ENCODE data around the gene P2RX4.
"Not testable (repeated sequence)": the region's sequence is repeated elsewhere in the genome, so short reads cannot be mapped to it uniquely, and the experiment has no call there.

The P2RX4 gene

DNA sequence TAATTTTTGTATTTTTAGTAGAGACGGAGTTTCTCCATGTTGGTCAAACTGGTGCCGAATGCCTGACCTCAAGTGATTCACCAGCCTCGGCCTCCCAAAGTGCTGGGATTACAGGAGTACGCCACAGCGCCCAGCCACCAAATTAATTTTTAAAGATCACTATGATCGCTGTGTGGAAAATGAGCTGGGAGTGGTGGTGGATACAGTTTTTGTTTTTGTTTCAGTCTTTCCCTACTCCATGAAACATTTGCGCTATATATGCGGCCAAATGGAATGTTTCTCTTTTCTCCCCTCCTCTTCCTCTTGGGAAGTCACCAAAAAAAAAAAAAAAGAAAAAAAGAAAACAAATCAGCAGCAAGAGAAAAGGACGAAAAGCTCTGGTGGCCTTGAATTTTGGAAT is 20.8 kb upstream of the P2RX4 start:
- no peak for DNase-seq

DNA sequence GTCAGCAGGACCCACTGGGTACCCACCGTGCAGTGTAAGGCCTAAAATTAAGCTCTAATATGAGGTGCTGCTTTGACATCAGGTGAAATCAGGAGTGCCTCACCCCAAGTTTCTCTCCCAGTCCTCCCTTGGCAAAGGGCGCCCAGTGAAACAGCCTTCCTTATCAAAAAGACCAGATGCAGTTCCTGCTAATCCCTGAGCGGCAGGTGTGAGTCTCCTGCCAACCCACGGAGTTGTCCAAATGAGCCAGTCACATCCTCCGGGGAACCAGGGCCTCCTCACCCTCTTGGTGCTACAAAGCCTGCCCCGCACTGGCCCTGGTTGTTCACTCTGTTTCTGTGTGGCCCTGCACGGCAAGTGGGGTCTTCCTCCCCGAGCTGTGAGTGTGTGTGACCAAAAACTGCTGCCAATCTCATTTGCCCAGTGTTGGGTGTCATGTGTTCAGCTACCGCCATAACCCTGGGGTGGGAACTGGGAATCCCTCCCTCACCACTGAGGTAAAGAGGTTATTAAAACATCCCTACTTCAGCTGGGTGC is 20.2 kb upstream of the P2RX4 start:
- DNase-seq = no peak

DNA sequence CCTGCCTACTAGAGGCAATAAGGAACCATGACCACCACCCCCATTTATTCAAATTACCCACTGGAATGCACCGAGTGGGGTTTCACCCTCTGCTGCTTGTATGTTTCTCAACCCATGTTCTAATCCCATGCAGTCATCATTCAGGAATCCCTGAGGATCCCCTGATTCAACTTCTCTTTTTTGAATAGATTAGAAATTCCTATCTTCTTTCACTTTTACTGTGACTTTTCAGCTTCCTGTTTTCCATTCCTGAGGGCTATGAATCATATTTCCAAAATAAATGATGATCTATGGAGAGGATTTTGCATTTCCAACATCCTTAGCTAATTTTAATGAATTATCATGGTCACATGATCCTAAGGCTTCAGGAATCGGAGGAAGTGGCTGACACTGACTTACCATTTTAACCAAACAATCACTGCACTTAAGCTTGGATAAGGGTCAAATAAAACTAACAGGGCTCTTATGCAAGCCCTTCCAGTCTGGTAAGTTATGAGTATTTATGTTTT is 19.4 kb upstream of the P2RX4 start:
- no peak for DNase-seq

DNA sequence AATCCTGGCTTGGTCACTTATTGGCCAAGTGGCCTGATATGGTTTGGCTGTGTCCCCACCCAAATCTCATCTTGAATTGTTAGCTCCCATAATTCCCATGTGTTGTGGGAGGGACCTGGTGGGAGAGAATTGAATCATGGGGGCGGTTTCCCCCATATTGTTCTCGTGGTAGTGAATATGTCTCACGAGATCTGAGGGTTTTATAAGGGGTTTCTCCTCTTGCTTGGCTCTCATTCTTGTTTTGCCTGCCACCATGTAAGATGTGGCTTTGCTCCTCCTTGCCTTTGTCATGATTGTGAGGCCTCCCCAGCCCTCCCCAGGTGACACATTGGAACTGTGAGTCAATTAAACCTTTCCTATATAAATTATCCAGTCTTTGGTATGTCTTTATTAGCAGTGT is 18.8 kb upstream of the P2RX4 start:
- no peak for DNase-seq

DNA sequence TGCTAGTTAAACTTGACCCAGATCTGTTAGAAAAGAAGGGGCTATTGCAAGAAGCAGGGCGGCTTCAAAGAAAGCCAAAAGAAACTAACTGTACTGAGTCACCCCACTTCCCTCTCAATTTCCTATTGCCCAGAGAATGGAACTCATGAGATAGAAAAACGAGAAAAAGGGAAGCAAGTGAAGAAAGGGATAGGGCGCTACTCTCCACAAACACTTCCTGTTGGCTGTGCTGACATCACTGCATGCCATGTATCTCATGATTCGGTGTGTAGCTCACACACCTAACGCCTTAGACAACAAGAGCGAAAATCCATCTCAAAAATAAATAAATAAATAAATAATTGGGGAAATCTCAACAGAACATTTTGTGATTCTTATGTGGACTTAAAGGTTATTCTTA is 13.0 kb upstream of the P2RX4 start:
- no peak for DNase-seq

DNA sequence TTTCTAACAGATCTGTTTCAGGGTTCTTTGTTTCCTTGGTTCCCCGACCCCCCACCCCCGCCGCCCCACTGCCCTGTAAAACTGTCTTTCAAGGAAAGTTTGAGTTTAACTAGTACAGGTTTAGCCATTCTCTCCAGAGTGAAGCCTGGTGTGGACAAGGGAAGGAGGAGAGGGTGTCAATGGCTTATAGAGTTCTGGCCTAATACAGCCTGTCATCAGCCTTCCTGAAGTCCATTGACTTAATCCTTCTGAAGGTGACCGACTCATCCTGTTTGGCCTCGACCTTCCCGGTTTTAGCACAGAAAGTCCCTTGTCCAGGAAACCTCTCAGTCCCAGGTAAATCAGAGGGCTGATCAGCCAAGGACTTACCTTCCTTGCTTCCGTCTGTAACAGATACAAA is 11.0 kb upstream of the P2RX4 start:
- DNase-seq = no peak

DNA sequence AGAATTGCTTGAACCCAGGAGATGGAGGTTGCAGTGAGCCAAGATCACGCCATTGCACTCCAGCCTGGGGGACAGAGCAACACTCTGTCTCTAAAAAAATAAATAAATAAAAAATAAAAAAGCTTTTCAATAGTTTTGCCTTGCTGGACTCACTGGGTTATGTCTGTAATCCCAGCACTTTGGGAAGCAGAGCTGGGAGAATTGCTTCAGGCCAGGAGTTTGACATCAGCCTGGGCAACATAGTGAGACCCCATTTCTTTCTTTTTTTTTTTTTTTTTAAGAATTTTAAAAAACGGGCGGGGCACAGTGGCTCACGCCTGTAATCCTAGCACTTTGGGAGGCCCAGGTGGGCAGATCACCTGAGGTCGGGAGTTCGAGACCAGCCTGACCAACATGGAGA is 8.8 kb upstream of the P2RX4 start:
- not testable (repeated sequence) for DNase-seq

DNA sequence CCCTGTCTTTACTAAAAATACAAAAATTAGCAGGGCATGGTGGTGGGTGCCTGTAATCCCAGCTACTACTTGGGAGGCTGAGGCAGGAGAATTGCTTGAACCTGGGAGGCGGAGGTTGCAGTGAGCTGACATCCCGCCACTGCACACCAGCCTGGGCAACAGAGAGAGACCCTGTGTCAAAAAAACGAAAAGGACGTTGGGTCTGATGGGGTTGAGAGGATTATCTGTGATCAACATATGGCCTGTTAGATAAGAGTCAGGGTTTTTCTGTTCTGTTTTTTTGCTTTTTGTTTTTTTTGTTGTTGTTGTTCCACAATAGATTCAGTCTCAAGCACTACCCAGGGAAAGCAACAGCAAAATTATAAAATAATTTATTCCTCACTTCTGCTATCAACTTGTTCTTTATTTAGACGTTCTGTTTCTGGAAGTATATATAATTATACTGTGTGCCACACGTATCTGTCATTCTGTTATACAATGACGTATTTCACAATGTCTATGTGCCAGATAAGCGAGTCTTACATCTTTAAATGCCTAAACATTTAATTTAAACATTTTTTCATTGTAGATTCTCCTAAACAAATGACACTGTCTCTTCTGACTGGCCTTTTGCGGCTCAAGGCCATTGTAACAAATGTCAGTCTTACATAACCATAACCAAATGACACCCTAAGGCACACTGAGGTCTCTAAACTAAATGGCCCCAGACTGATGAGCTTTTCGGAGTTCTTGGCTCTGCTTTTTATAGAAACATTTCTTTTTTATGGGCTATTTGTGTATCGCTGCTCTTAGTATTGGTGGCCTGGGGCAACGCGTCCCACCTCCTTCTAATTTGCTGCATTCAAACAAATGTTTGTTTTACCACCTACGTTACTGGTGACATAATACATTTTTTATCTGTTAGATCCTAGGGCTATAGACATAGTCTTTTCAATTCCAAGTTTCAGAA is 7.2 kb upstream of the P2RX4 start:
- peak; percentile 81 for DNase-seq

DNA sequence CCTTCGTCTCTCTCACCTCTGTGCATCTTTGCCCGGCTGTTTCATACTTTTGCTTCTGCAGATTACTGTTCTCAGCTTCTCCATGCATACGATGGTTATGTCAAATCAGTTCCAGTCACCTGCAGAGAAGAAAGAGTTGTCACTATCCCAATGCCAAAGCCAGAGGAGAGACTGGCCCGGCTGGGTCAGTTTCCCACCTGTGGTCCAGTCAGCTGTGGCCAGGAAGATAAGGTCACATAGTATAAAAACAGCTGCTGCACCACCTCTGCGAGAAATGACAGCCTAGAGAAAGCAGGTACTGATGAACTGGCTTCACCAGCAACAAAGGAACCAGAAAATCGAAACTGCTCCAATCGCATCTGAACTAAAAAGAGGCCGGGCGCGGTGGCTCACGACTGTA is 6.4 kb upstream of the P2RX4 start:
- DNase-seq = peak; percentile 69

DNA sequence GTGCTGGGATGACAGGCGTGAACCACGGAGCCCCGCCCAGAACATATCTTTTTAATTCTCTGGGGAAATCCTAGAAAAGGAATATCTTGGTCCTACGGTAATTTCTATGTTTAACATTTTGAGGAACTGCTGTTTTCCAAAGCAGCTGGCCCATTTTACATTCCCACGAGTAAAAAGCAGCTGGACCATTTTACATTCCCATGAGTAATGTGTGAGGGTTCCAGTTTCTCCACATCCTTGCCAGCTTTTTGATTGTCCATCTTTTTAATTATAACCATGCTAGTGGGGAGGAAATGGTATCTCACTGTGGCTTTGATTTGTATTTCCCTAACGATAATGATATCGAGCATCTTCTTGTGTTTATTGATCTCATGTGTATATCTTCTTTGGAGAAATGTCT is 4.4 kb upstream of the P2RX4 start:
- no peak for DNase-seq

DNA sequence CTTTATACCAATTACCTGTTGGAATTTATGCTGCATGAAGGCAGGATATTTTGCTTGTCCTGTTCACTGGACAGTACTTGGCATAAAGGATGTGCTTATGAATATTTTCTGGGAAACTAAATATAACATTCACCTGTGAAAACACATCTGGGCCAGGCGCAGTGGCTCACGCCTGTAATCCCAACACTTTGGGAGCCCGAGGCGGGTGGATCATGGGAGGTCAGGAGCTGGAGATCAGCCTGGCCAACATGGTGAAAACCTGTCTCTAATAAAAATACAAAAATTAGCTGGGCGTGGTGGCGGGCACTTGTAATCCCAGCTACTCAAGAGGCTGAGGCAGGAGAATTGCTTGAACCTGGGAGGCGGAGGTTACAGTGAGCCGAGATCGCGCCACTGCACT is 1.4 kb upstream of the P2RX4 start:
- not testable (repeated sequence) for DNase-seq

DNA sequence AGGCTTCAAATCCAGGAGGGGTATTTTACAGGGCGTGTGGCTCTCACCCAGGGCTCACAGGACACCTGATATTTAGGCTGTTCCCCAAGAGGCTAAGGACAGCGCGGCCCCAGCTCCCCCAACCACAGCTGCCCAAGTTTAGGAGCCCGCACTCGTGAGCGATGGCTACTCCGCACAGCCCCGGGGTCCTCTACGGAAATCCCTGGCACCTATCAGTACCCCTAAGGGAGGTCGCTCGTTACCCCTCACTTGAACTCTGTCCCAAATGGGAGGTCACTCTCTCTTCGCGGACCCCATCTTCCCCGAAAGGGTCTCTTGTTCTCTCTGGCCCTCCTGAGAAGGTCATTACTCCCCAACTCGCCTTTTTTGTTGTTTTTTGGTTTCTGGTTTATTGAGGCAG is 708 bp upstream of the P2RX4 start:
- no peak for DNase-seq

DNA sequence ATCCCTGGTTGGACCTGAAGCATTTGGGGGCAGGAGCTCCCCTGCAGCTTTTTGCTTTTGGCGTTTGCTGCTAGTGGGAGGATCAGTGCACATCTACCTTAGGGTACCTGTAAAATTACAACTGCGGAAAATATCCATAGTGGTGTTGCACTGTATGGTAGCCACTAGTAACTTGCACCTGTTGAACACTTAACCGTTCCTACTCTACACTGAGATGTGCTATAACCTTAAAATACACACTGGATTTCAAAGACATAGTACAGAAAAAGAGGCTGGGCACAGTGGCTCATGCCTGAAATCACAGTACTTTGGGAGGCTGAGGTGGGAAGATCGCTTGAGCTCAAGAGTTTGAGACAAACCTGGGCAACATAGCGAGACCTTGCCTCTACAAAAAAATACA is 2.9 kb downstream of the P2RX4 start:
- DNase-seq = no peak

DNA sequence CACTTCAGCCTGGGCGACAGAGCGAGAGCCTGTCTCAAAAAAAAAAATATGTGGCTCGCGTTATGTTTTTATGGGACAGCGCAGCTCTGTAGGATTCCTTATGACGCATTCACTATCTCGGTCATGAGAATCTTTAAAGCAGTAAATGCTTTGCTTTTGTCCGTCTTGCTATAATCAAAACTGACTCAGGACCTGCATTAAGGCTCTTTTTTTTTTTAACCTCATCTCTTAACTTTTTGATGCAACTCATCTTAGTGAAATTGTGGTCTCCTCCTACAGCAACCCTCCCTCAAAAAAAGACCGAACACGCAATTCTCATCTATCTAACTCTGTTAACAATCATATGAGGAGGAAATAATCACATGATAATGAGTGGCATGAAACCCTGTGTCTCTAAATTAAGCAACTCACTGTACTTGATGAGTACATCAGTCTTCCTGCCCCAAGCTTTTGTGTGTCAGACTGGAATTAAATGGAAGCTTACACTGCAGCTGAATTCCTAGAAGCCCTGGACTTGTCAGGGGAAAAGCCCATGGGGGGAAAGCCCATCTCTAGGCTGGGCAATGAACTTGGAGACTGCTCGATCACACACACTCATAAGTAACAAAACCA is 4.3 kb downstream of the P2RX4 start:
- no peak for DNase-seq

DNA sequence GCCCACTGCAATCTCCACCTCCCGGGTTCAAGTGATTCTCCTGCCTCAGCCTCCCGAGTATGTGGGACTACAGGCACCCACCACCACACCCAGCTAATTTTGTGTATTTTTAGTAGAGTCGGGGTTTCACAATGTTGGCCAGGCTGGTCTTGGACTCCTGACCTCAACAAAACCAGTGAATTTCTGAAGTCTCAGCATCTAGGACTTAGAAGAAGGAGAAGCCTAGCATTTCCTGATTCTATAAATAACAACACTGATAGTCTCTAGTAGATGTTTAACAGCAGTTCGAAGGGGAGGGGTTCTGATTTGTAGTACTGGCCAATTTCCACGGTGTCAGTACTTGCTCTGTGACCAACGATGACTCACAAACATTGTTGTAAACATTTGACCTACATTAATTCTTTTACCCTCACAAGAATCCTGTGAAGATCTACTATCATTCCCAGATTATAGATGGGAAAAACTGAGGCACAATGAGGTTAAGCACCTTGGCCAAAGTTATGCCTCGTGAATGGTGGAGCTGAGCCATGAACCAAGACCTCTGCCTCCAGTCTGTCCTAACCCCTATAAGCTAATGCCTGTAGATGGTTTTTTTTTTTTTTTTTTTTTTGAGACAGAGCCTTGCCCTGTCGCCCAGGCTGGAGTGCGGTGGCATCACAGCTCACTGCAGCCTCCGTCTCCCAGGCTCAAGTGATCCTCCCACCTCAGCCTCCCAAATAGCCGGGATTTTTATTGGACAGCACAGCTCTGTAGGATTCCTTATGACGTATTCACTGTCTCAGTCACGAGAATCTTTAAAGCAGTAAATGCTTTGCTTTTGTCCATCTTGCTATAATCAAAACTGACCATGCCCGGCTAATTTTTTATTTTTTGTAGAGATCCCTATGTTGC is 5.2 kb downstream of the P2RX4 start:
- DNase-seq = no peak

DNA sequence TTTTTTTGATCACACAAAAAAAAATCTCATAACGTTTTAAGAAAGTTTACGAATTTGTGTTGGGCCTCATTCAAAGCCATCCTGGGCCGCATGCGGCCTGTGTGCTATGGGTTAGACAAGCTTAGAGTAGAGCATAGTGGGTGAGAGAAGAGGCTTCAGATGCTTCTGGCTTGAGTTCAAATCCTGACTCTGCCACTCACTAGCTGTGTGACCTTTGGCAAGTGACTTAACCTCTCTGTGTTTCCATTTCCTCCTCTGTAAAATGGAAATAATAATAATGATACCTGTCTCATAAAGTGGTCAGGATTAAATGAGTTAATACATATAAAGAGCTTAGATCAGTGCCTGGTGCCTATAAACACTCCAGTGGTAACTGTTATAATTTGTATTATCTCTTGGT is 6.2 kb downstream of the P2RX4 start:
- no peak for DNase-seq

DNA sequence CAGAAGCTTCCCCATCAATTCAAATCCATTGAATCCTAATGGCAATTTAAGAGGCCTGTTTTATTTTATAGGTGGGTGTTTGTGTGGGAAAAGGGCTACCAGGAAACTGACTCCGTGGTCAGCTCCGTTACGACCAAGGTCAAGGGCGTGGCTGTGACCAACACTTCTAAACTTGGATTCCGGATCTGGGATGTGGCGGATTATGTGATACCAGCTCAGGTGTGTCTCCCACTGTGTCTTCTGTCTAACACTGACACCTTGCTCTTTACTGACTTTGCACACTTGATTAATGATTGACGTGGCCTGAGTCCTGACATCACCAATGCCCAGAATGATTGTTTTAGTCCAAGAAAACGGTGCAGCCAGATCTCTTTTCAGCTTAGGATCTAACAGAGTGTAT is 7.1 kb downstream of the P2RX4 start:
- DNase-seq = no peak

DNA sequence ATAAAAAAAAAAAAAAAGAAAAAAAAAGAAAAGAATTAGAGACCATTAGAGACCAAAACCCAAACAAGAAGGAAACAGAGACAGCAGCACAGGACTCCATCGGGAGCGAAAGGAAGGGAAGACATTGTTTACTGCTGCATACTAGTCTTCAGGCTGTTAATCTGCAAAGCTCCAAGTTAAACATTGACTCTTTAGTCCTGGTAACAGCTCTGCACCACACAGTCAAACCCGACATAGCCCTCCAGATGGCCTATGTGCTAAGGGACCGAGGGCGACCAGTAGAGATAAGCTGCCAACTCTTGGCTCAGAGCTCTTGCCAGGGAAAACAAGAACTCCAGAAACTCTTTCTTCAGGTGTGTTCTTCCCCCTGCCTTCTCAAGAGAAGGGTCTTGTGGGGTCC is 7.8 kb downstream of the P2RX4 start:
- DNase-seq = no peak

DNA sequence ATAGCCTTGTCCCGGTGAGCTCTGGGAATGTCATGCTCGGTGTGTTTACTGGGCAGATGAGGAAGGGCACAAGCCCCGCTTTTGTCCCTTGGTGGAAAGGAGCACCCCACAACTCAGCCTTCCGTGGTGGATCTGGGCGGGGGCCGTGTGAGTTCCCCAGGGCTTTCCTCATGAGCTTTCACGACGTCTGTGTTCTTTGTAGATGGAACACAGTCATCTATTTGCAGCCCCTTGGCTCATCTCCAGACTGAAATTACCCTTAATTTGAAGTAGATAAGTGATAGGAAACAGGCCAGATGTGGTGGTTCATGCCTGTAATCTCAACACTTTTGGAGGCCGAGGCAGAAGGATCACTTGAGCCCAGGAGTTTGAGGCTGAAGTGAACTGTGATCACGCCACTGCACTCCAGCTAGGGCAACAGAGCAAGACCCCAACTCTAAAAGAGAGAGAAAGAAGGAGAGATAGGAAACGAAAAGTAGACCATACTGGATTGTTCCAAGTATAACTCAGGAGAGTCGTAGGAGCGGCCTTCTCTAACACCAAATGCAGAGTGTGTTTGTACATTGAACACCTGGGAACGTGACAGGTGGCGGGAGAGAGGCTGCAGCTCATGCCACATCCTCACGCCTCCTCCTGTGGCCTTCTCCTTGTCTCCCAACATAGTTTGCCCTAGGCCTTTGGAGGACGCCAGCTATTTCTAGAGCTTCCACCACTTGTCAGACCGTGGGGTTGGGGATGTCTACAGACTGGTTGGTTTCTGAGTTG is 8.8 kb downstream of the P2RX4 start:
- DNase-seq = peak; percentile 35

DNA sequence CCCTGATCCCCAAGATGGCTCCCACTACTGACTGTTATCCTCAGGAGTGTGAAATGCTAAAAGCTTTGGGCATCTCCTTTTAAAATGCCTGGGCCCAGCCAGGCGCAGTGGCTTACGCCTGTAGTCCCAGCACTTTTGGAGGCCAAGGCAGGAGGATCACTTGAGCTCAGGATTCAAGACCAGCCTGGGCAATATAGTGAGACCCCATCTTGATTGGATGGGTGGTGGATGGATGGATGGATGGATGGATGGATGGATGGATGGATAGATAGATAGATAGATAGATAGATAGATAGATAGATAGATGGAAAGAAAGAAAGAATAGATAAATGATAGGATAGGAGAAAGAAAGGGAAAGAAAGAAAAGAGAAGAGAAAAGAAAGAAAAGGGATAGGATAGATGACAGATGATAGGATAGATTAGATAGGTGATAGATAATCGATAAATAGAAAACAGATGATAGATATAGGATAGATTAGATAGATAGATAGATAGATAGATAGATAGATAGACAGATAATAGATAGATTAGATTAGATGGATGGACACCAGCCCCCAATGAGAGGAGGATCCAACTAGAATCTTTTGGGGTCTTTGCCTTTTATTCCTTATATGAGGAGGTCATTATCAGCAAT is 9.5 kb downstream of the P2RX4 start:
- no peak for DNase-seq

DNA sequence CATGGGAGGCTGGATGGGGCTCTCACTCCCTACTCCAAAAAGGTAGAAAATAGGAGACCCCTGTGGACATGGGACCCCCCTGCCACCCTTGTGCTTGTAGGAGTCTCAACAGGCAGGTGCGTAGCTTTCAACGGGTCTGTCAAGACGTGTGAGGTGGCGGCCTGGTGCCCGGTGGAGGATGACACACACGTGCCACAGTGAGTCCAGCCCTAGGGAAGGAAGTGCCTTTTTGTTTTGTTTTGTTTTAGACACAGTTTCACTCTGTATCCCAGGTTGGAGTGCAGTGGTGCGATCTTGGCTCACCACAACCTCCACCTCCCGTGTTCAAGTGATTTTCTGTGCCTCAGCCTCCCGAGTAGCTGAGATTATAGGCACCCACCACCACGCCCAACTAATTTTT is 12.9 kb downstream of the P2RX4 start:
- no peak for DNase-seq
